ENCODE measurements around the gene CXCL13.
"Not testable (repeated sequence)": the region's sequence is repeated elsewhere in the genome, so short reads cannot be mapped to it uniquely, and the experiment has no call there.

Gene CXCL13

GRCh38 chr4:77613267-77613666, 7.6 kb downstream of the CXCL13 start:
- DNase-seq, result no peak

- DNase-seq, result no peak
Measured at GRCh38 chr4:77615153-77615552, 9.5 kb downstream of the CXCL13 start.

GRCh38 chr4:77617203-77617602, 11.6 kb downstream of the CXCL13 start:
- no peak for DNase-seq

- DNase-seq, result peak; percentile 45 to 88 (median 75)
Measured at GRCh38 chr4:77618383-77619241, 13.0 kb downstream of the CXCL13 start.

GRCh38 chr4:77619408-77619807, 13.8 kb downstream of the CXCL13 start:
- DNase-seq, result peak in 2 of 3 experiments; percentile 39 to 73

GRCh38 chr4:77621254-77621653, 15.6 kb downstream of the CXCL13 start:
- no peak for DNase-seq

- DNase-seq, result no peak
Measured at GRCh38 chr4:77623091-77623490, 17.5 kb downstream of the CXCL13 start.

- no peak for DNase-seq
Measured at GRCh38 chr4:77624213-77624612, 18.6 kb downstream of the CXCL13 start.

GRCh38 chr4:77625485-77625884, 19.9 kb downstream of the CXCL13 start:
- no peak for DNase-seq

GRCh38 chr4:77629885-77630284, 24.3 kb downstream of the CXCL13 start:
- DNase-seq, result no peak

- DNase-seq, result no peak
Measured at GRCh38 chr4:77631276-77631675, 25.7 kb downstream of the CXCL13 start.

GRCh38 chr4:77634132-77634785, 28.6 kb downstream of the CXCL13 start:
- no peak for DNase-seq

- DNase-seq, result no peak
Measured at GRCh38 chr4:77635246-77635645, 29.6 kb downstream of the CXCL13 start.

- no peak for DNase-seq
Measured at GRCh38 chr4:77635876-77636275, 30.3 kb downstream of the CXCL13 start.

- DNase-seq, result peak in 1 of 3 experiments; percentile 10
Measured at GRCh38 chr4:77636902-77637301, 31.3 kb downstream of the CXCL13 start.

- not testable (repeated sequence) for DNase-seq
Measured at GRCh38 chr4:77644069-77644468, 38.4 kb downstream of the CXCL13 start.

- no peak for DNase-seq
Measured at GRCh38 chr4:77650787-77651186, 45.2 kb downstream of the CXCL13 start.

- DNase-seq, result no peak
Measured at GRCh38 chr4:77651820-77652219, 46.2 kb downstream of the CXCL13 start.

GRCh38 chr4:77652237-77652897, 46.7 kb downstream of the CXCL13 start:
- DNase-seq, result no peak

- no peak for DNase-seq
Measured at GRCh38 chr4:77653162-77653758, 47.6 kb downstream of the CXCL13 start.

GRCh38 chr4:77660318-77660717, 54.7 kb downstream of the CXCL13 start:
- not testable (repeated sequence) for DNase-seq
